Kidney epithelial cell (primary cell): Measurements from ENCODE around the gene ALDH16A1. TPM values are rescaled to one million over a fixed set of nuclear protein-coding genes. Genes with fewer than 3 reads are reported as not detected.
A peak's percentile ranks its signal among the peaks of the same experiment; 100 is the strongest.

Experiments
- DNase-seq: peaks from one replicate; pipeline ENCODE4 v3.0.0-alpha.2; 2010; ENCODE audit warnings: low read depth
- H3K27me3 ChIP-seq: 2 replicates; pipeline ENCODE4 v1.6.0; 2011; ENCODE audit warnings: low read length; ENCODE audit not compliant: control insufficient read depth, insufficient read depth
- H3K36me3 ChIP-seq: 2 replicates; pipeline ENCODE4 v1.5.1; 2011; ENCODE audit warnings: low read length; ENCODE audit not compliant: control insufficient read depth, insufficient read depth
- H3K4me3 ChIP-seq: 2 replicates; pipeline ENCODE4 v1.5.1; 2011; ENCODE audit warnings: low read depth, mild to moderate bottlenecking, control low read depth, low read length
- total RNA-seq: library from RNA; depleted of rRNA; stranded (reverse); fragments of >200 nt; gene quantifications from 2 replicates; pipeline ENCODE4 v1.2.3, GENCODE V29; 2015
- TF ChIP-seq, protein P1 (sequence below): IDR thresholded peaks from 2 replicates; pipeline ENCODE4 v1.5.1; 2011; ENCODE audit warnings: mild to moderate bottlenecking, moderate library complexity, low read length, control low read depth, inconsistent platforms; ENCODE audit not compliant: insufficient read depth, poor library complexity, severe bottlenecking

Gene ALDH16A1
- total RNA-seq, 1 donor from 2014 or later = 32.9 TPM

DNA sequence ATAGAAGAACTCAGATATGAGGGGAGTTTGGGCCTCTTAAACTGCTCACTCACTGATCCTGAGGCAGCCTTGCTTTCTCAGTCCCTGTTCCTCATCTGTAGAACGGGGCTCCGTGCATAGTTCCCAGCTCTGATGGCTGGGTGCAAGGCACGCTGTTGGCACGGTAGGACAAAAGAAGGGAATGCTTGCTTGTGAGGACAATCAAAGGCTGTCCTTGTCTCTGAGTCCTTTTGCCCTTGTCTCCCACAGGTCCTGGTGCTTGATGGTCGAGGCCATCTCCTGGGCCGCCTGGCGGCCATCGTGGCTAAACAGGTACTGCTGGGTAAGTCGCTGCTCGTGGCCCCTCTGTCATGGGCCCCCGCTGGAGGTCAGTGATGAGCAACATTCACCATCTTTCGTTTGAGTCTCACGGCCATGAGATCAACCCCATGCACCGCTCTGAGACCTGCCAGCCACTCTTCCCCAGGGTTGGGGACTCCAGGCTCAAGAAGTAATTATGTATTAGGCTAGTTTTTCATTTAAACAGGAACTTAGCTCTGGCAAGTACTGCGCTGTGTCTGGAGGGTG lies 36.7 kb downstream of the ALDH16A1 start:
- Histone ChIP-seq H3K36me3 (peaks cover 11% of the 10 kb centered on the region), H3K27me3 (no peaks in the 10 kb centered on the region), H3K4me3 (peak overlapping the region; percentile 81)
- TF ChIP-seq, protein P1, sequence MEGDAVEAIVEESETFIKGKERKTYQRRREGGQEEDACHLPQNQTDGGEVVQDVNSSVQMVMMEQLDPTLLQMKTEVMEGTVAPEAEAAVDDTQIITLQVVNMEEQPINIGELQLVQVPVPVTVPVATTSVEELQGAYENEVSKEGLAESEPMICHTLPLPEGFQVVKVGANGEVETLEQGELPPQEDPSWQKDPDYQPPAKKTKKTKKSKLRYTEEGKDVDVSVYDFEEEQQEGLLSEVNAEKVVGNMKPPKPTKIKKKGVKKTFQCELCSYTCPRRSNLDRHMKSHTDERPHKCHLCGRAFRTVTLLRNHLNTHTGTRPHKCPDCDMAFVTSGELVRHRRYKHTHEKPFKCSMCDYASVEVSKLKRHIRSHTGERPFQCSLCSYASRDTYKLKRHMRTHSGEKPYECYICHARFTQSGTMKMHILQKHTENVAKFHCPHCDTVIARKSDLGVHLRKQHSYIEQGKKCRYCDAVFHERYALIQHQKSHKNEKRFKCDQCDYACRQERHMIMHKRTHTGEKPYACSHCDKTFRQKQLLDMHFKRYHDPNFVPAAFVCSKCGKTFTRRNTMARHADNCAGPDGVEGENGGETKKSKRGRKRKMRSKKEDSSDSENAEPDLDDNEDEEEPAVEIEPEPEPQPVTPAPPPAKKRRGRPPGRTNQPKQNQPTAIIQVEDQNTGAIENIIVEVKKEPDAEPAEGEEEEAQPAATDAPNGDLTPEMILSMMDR = no peak
- no peak for DNase-seq

DNA sequence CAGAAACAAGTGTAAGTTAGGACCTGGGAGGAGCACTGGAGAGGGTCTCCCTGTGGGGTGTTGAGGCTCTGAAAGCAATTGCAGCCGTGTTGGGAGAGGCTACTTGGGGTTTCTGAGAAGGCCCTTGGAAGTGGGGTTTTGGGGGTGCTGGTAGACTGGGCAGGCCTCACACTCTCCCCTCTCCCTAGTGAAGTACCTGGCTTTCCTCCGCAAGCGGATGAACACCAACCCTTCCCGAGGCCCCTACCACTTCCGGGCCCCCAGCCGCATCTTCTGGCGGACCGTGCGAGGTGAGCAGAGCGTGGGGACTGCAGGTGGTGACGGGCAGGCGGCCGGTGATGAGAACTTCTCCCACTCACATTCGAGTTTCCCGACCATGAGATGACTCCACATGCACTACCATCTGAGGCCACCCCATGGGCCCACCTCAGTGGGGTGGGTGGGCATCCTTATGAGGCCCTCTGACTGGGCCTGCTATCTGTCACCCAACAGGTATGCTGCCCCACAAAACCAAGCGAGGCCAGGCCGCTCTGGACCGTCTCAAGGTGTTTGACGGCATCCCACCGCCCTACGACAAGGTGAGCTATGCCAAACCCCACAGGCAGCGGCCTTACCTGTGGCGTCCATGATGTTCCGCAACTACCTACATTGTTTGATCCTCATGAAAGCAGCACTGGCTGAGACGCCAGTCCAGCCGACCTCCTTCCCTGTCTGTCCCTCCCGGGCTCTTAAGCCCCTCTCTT lies 37.4 kb downstream of the ALDH16A1 start:
- H3K27me3 ChIP-seq = no peaks in the 10 kb centered on the region
- peaks cover 11% of the 10 kb centered on the region for H3K36me3 ChIP-seq
- TF ChIP-seq, protein P1 = no peak
- no peak overlapping the region for H3K4me3 ChIP-seq
- no peak for DNase-seq

DNA sequence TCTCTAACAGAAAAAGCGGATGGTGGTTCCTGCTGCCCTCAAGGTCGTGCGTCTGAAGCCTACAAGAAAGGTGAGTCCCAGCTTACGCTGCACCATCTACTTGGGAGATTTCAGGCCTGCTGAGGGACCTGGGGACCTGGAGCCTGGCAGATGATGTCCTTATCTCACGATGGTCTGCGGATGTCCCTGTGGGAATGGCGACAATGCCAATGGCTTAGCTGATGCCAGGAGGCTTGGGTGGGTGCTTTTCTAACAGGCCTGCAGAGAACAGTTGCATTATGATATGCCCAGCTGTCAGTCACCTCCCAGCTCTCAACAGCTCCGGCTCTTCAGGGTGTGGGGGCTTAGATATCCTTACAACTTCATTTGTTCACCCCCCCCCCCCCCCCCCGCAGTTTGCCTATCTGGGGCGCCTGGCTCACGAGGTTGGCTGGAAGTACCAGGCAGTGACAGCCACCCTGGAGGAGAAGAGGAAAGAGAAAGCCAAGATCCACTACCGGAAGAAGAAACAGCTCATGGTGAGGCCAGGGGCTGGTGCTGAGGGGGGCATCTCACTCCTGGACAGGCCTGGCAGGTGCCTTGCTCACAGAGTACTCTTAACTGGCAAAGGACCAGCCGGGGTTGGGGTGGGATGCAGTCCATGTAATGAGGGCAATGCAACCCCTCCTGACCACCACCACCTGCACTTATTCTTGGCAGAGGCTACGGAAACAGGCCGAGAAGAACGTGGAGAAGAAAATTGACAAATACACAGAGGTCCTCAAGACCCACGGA lies 38.2 kb downstream of the ALDH16A1 start:
- Histone ChIP-seq H3K4me3 (no peak overlapping the region), H3K36me3 (peaks cover 11% of the 10 kb centered on the region), H3K27me3 (no peaks in the 10 kb centered on the region)
- TF ChIP-seq, protein P1 = no peak
- no peak for DNase-seq

DNA sequence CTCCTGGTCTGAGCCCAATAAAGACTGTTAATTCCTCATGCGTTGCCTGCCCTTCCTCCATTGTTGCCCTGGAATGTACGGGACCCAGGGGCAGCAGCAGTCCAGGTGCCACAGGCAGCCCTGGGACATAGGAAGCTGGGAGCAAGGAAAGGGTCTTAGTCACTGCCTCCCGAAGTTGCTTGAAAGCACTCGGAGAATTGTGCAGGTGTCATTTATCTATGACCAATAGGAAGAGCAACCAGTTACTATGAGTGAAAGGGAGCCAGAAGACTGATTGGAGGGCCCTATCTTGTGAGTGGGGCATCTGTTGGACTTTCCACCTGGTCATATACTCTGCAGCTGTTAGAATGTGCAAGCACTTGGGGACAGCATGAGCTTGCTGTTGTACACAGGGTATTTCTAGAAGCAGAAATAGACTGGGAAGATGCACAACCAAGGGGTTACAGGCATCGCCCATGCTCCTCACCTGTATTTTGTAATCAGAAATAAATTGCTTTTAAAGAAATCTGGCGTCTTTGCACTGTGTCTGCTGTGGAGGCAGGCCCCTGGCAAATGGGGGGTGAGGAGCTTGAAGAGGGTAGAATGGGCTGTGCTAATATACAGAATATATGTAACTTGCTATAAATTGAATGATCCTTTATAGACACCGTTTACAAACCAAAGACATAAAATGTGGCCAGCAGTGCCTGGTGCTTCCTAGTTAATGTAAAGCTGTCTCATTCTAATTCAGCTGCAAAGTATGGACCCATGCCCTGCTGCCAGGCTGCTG lies 39.0 kb downstream of the ALDH16A1 start:
- Histone ChIP-seq H3K27me3 (no peaks in the 10 kb centered on the region), H3K4me3 (no peak overlapping the region), H3K36me3 (peaks cover 11% of the 10 kb centered on the region)
- no peak for DNase-seq
- TF ChIP-seq, protein P1 = no peak

DNA sequence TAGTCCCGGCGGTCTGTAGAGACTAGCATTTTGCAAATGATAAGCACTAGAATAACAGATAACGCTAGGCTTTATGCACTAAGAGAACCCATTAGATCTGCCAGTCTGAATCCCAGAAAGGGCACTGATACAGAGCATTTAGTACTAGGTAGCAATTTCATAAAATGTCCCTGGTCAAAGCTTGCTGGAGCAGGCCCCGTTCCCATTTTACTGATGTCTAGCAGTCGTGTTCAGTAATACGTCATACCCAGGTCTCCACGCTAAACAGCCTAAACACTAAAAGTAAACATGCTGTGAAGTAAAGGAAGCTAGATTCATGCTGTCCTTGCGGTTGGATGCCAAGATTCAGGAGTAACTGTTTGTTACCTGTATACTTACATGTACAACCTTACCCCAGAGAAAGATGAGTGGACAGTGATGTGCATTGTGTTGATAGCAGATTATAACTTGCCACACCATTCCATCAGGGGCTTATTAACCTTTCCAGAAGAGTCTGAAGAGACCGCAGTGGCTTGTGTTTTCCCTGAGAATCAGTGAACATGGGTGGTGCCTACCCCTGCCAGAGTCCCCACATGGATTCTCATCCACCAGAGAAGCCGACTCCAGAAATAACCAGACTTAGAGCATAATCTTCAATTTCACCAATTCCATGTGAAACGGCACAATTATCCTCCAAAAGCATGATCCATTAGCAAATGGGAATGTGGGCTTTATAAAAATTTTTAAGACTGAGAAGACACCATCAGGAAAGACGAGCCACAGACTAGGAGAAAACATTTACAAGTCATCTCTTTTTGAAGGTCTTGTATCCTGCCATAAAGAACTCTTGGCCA lies 39.8 kb downstream of the ALDH16A1 start:
- Histone ChIP-seq H3K27me3 (no peaks in the 10 kb centered on the region), H3K4me3 (no peak overlapping the region), H3K36me3 (peaks cover 11% of the 10 kb centered on the region)
- no peak for DNase-seq
- TF ChIP-seq, protein P1 = no peak
